GM06990 (cell line): Measurements from ENCODE around the gene VPS18.

Experiments
- DNase-seq: peaks from one replicate; pipeline ENCODE4 v3.0.0-alpha.2; 2011; ENCODE audit not compliant: insufficient read length; ENCODE audit errors: extremely low read depth
- H3K27me3 ChIP-seq: replicated peaks from 2 replicates; pipeline ENCODE4 v1.6.0; 2011; ENCODE audit warnings: low read length; ENCODE audit not compliant: control insufficient read depth, insufficient read depth
- H3K36me3 ChIP-seq: 2 replicates; pipeline ENCODE4 v1.5.1; 2011; ENCODE audit warnings: low read length; ENCODE audit not compliant: control insufficient read depth, insufficient read depth
- H3K4me3 ChIP-seq: replicated peaks from 2 replicates; pipeline ENCODE4 v1.5.1; 2011; ENCODE audit warnings: low read depth, mild to moderate bottlenecking, control low read depth, low read length
- CTCF ChIP-seq: IDR thresholded peaks from 2 replicates; pipeline ENCODE4 v1.5.1; 2011; ENCODE audit warnings: low read length, control low read depth, mild to moderate bottlenecking, inconsistent platforms; ENCODE audit not compliant: insufficient read depth, poor library complexity, severe bottlenecking

Gene VPS18

GRCh38 chr15:40908095-40908494, 13.8 kb downstream of the VPS18 start:
- no peak for DNase-seq
- TF ChIP-seq CTCF: no peak
- Histone ChIP-seq H3K36me3 (peaks cover 12% of the 10 kb centered on the region), H3K27me3 (no peaks in the 10 kb centered on the region), H3K4me3 (no peak overlapping the region)

- no peak for DNase-seq
- H3K4me3 ChIP-seq: no peak overlapping the region
- H3K36me3 ChIP-seq: no peaks in the 10 kb centered on the region
- H3K27me3 ChIP-seq: no peaks in the 10 kb centered on the region
- TF ChIP-seq CTCF: no peak
Measured at GRCh38 chr15:40909662-40910630, 15.7 kb downstream of the VPS18 start.

GRCh38 chr15:40911141-40911540, 16.9 kb downstream of the VPS18 start:
- no peaks in the 10 kb centered on the region for H3K27me3 ChIP-seq
- H3K4me3 ChIP-seq: no peak overlapping the region
- DNase-seq: no peak
- no peak for TF ChIP-seq CTCF
- no peaks in the 10 kb centered on the region for H3K36me3 ChIP-seq

- no peaks in the 10 kb centered on the region for H3K36me3 ChIP-seq
- H3K4me3 ChIP-seq: no peak overlapping the region
- no peak for TF ChIP-seq CTCF
- H3K27me3 ChIP-seq: no peaks in the 10 kb centered on the region
- no peak for DNase-seq
Measured at GRCh38 chr15:40911693-40912092, 17.4 kb downstream of the VPS18 start.

GRCh38 chr15:40912478-40912877, 18.2 kb downstream of the VPS18 start:
- no peak for TF ChIP-seq CTCF
- H3K36me3 ChIP-seq: no peaks in the 10 kb centered on the region

GRCh38 chr15:40914013-40914412, 19.8 kb downstream of the VPS18 start:
- Histone ChIP-seq H3K36me3 (no peaks in the 10 kb centered on the region), H3K4me3 (no peak overlapping the region), H3K27me3 (no peaks in the 10 kb centered on the region)
- TF ChIP-seq CTCF: no peak
- no peak for DNase-seq

More at GRCh38 chr15:40912478-40912877, 18.2 kb downstream of the VPS18 start:
- H3K4me3 ChIP-seq: no peak overlapping the region
- no peaks in the 10 kb centered on the region for H3K27me3 ChIP-seq
- DNase-seq: no peak
